H9 (cell line): ENCODE measurements around the gene DIAPH3. TPM values are rescaled to one million over a fixed set of nuclear protein-coding genes. Genes with fewer than 3 reads are reported as not detected.

ENCODE experiments used
- DNase-seq: peaks from one replicate; pipeline ENCODE4 v3.0.0-alpha.2; 2017
- H2AFZ ChIP-seq: one replicate; pipeline ENCODE4 v1.6.1; 2013; ENCODE audit warnings: mild to moderate bottlenecking, low read length, control low read depth, moderate library complexity
- H2AK5ac ChIP-seq: 2 replicates; pipeline ENCODE4 v1.6.1; 2013; ENCODE audit warnings: low read length, control low read depth, mixed read lengths; ENCODE audit not compliant: insufficient read length
- H2BK120ac ChIP-seq: one replicate; pipeline ENCODE4 v1.6.1; 2013; ENCODE audit warnings: low read depth, mild to moderate bottlenecking, low read length, control low read depth, inconsistent platforms; ENCODE audit not compliant: poor library complexity, severe bottlenecking
- H2BK12ac ChIP-seq: 2 replicates; pipeline ENCODE4 v1.6.1; 2013; ENCODE audit warnings: low read length, control low read depth, mixed read lengths, low read depth; ENCODE audit not compliant: insufficient read length
- H2BK15ac ChIP-seq: 2 replicates; pipeline ENCODE4 v1.6.1; 2013; ENCODE audit warnings: low read depth, low read length, control low read depth
- H2BK20ac ChIP-seq: one replicate; pipeline ENCODE4 v1.6.1; 2013; ENCODE audit warnings: low read depth, mild to moderate bottlenecking, low read length, control low read depth, inconsistent platforms; ENCODE audit not compliant: poor library complexity, severe bottlenecking
- H2BK5ac ChIP-seq: 2 replicates; pipeline ENCODE4 v1.6.1; 2013; ENCODE audit warnings: low read length, control low read depth, mixed read lengths; ENCODE audit not compliant: insufficient read length
- H3K14ac ChIP-seq: 2 replicates; pipeline ENCODE4 v1.6.1; 2013; ENCODE audit warnings: low read length, control low read depth; ENCODE audit not compliant: insufficient read depth
- H3K18ac ChIP-seq: 2 replicates; pipeline ENCODE4 v1.6.1; 2013; ENCODE audit warnings: low read depth, mild to moderate bottlenecking, mixed read lengths, low read length, control low read depth; ENCODE audit not compliant: insufficient read length
- H3K23ac ChIP-seq: 2 replicates; pipeline ENCODE4 v1.6.1; 2013; ENCODE audit warnings: low read length, control low read depth, mixed read lengths, low read depth; ENCODE audit not compliant: insufficient read length
- H3K23me2 ChIP-seq: 2 replicates; pipeline ENCODE4 v1.6.1; 2013; ENCODE audit warnings: low read depth, mild to moderate bottlenecking, mixed read lengths, low read length, control low read depth; ENCODE audit not compliant: insufficient read length, poor library complexity, severe bottlenecking
- H3K27ac ChIP-seq: 2 replicates; pipeline ENCODE4 v1.5.1; 2013; ENCODE audit warnings: low read length, control low read depth, mixed read lengths, low read depth; ENCODE audit not compliant: insufficient read length
- H3K27me3 ChIP-seq: 2 replicates; pipeline ENCODE4 v1.6.1; 2013; ENCODE audit warnings: low read length, control low read depth, inconsistent platforms; ENCODE audit not compliant: insufficient read depth
- H3K4ac ChIP-seq: 2 replicates; pipeline ENCODE4 v1.6.1; 2013; ENCODE audit warnings: low read depth, mild to moderate bottlenecking, control low read depth, inconsistent platforms, low read length, moderate library complexity
- H3K4me1 ChIP-seq: 2 replicates; pipeline ENCODE4 v1.6.1; 2013; ENCODE audit warnings: low read length, control low read depth, inconsistent platforms; ENCODE audit not compliant: insufficient read depth
- H3K4me2 ChIP-seq: 2 replicates; pipeline ENCODE4 v1.6.1; 2013; ENCODE audit warnings: low read length, control low read depth, mixed read lengths; ENCODE audit not compliant: insufficient read length, insufficient read depth
- H3K56ac ChIP-seq: 2 replicates; pipeline ENCODE4 v1.6.1; 2013; ENCODE audit warnings: low read depth, mild to moderate bottlenecking, mixed read lengths, low read length, control low read depth; ENCODE audit not compliant: insufficient read length
- H3K79me1 ChIP-seq: 2 replicates; pipeline ENCODE4 v1.6.1; 2013; ENCODE audit warnings: low read depth, mild to moderate bottlenecking, moderate library complexity, low read length, control low read depth, inconsistent platforms; ENCODE audit not compliant: insufficient read depth, poor library complexity, severe bottlenecking
- H3K79me2 ChIP-seq: 2 replicates; pipeline ENCODE4 v1.6.1; 2013; ENCODE audit warnings: low read length, control low read depth, inconsistent platforms; ENCODE audit not compliant: insufficient read depth
- H3K9ac ChIP-seq: 2 replicates; pipeline ENCODE4 v1.6.1; 2013; ENCODE audit warnings: low read length, control low read depth, mixed read lengths; ENCODE audit not compliant: insufficient read length; ENCODE audit errors: extremely low read depth
- H3K9me3 ChIP-seq: one replicate; pipeline ENCODE4 v1.6.1; 2013; ENCODE audit warnings: low read depth, low read length, inconsistent platforms; ENCODE audit not compliant: control insufficient read depth
- H3T11ph ChIP-seq: one replicate; pipeline ENCODE4 v1.6.1; 2013; ENCODE audit warnings: mild to moderate bottlenecking, low read length, control low read depth, inconsistent platforms
- H4K20me1 ChIP-seq: one replicate; pipeline ENCODE4 v1.6.1; 2013; ENCODE audit not compliant: control insufficient read depth, insufficient read length, insufficient read depth
- H4K5ac ChIP-seq: 2 replicates; pipeline ENCODE4 v1.6.1; 2013; ENCODE audit warnings: low read depth, mild to moderate bottlenecking, mixed read lengths, low read length, control low read depth; ENCODE audit not compliant: insufficient read length
- H4K8ac ChIP-seq: replicated peaks from 2 replicates; pipeline ENCODE4 v1.6.1; 2013; ENCODE audit warnings: low read length, control low read depth, mixed read lengths, low read depth; ENCODE audit not compliant: insufficient read length
- H4K91ac ChIP-seq: 2 replicates; pipeline ENCODE4 v1.6.1; 2013; ENCODE audit warnings: low read depth, mild to moderate bottlenecking, moderate library complexity, mixed read lengths, low read length, control low read depth; ENCODE audit not compliant: insufficient read length
- H3K27ac Mint-ChIP-seq, 3 experiments: 2 replicates in 2 of 3; 3 replicates in 1 of 3; pipeline ENCODE4 v1.8.0; 2020 to 2021; ENCODE audit warnings: mixed read lengths in 3 of 3, mild to moderate bottlenecking in 1 of 3, moderate library complexity in 1 of 3
- H3K27me3 Mint-ChIP-seq: 2 replicates; pipeline ENCODE4 v1.8.0; 2021; ENCODE audit warnings: low read depth, mild to moderate bottlenecking, moderate library complexity, mixed read lengths
- H3K36me3 Mint-ChIP-seq, 3 experiments: 2 replicates in 2 of 3; 3 replicates in 1 of 3; pipeline ENCODE4 v1.8.0; 2020 to 2021; ENCODE audit warnings: low read depth in 3 of 3, mixed read lengths in 3 of 3; ENCODE audit not compliant: insufficient read depth in 1 of 3
- H3K4me1 Mint-ChIP-seq, 2 experiments: 2 replicates each; pipeline ENCODE4 v1.8.0; 2020; ENCODE audit warnings: mixed read lengths in 2 of 2
- H3K4me3 Mint-ChIP-seq, 2 experiments: 2 replicates in 1 of 2; 3 replicates in 1 of 2; pipeline ENCODE4 v1.8.0; 2020 to 2021; ENCODE audit warnings: mild to moderate bottlenecking in 2 of 2, mixed read lengths in 2 of 2, moderate library complexity in 1 of 2
- H3K9me3 Mint-ChIP-seq, 2 experiments: 2 replicates in 1 of 2; 3 replicates in 1 of 2; pipeline ENCODE4 v1.8.0; 2020; ENCODE audit warnings: mild to moderate bottlenecking in 2 of 2, mixed read lengths in 2 of 2, moderate library complexity in 1 of 2
- WGBS: extraction: QIAGEN DNeasy Blood & Tissue Kit; methylation state at CpG from one replicate; pipeline ENCODE4 v1.1.7; 2013; ENCODE audit warnings: missing lambda C conversion rate, low lambda C conversion rate, mixed read lengths; ENCODE audit not compliant: insufficient read length; ENCODE audit errors: extremely low coverage; 5-methylcytosine and 5-hydroxymethylcytosine counted together
- total RNA-seq: library from RNA; stranded (reverse); gene quantifications from 2 replicates; pipeline ENCODE4 v1.2.1, GENCODE V29; 2021
- TF ChIP-seq, protein P1 (sequence below): fragments of 200-600 bp; sonication (generic); conservative IDR thresholded peaks from 3 replicates; pipeline ENCODE4 v1.8.0; 2021; ENCODE audit warnings: antibody characterized with exemption, mild to moderate bottlenecking

DIAPH3 gene
- total RNA-seq, 1 experiment from 2014 or later = 23.1 TPM

DNA sequence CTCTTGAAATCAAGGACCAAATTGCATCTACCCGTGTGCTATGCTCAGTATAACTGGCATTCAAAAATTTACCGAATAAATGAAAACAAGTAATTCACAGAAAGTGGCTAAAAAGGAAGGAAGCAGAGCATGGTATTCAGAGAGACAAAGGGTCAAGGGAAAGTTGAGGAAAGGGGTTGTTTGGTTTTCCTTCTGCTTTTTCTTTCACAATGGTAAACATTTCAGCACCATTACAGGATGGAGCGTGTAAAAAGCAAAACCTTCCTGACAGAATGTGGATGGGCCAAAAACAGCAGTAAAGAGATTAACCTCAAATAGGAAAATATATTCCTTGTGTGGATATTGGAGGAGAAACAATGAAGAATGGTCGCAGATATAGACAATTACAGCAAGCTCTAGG lies 14.8 kb downstream of the DIAPH3 start:
- peaks cover 13% of the 10 kb centered on the region for H3K79me1 ChIP-seq
- H3K27me3 Mint-ChIP-seq = no peaks in the 10 kb centered on the region
- no peak overlapping the region for H2BK12ac ChIP-seq
- no peak overlapping the region for H4K5ac ChIP-seq
- H3K14ac ChIP-seq = no peak overlapping the region
- no peak overlapping the region for H3K27ac ChIP-seq
- no peak overlapping the region for H3K4me3 Mint-ChIP-seq
- H3K79me2 ChIP-seq = peaks cover 14% of the 10 kb centered on the region; the same call in 1 of the 2 replicates
- H4K8ac ChIP-seq = no peak overlapping the region
- H3K27ac Mint-ChIP-seq = no peak overlapping the region
- no peak overlapping the region for H4K91ac ChIP-seq
- H3K9ac ChIP-seq = no peak overlapping the region
- H2AK5ac ChIP-seq = no peak overlapping the region
- no peak overlapping the region for H3K18ac ChIP-seq
- H4K20me1 ChIP-seq = no peaks in the 10 kb centered on the region
- no peak overlapping the region for H2AFZ ChIP-seq
- H3K9me3 ChIP-seq = no peaks in the 10 kb centered on the region
- H2BK120ac ChIP-seq = no peak overlapping the region
- no CpG with 5 or more reads among the region's 4 CpGs for WGBS
- H3K9me3 Mint-ChIP-seq = no peaks in the 10 kb centered on the region
- peaks cover 20 to 22% of the 10 kb centered on the region in 2 experiments for H3K4me1 Mint-ChIP-seq
- no peak overlapping the region for H2BK20ac ChIP-seq
- peaks cover 9% of the 10 kb centered on the region for H3K4me1 ChIP-seq
- H3K27me3 ChIP-seq = no peaks in the 10 kb centered on the region
- H3K4me2 ChIP-seq = no peak overlapping the region
- no peak for DNase-seq
- H3K23me2 ChIP-seq = no peaks in the 10 kb centered on the region
- TF ChIP-seq, protein P1, sequence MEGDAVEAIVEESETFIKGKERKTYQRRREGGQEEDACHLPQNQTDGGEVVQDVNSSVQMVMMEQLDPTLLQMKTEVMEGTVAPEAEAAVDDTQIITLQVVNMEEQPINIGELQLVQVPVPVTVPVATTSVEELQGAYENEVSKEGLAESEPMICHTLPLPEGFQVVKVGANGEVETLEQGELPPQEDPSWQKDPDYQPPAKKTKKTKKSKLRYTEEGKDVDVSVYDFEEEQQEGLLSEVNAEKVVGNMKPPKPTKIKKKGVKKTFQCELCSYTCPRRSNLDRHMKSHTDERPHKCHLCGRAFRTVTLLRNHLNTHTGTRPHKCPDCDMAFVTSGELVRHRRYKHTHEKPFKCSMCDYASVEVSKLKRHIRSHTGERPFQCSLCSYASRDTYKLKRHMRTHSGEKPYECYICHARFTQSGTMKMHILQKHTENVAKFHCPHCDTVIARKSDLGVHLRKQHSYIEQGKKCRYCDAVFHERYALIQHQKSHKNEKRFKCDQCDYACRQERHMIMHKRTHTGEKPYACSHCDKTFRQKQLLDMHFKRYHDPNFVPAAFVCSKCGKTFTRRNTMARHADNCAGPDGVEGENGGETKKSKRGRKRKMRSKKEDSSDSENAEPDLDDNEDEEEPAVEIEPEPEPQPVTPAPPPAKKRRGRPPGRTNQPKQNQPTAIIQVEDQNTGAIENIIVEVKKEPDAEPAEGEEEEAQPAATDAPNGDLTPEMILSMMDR = no peak
- no peak overlapping the region for H3K4ac ChIP-seq
- H3T11ph ChIP-seq = no peak overlapping the region
- H2BK5ac ChIP-seq = no peak overlapping the region
- no peak overlapping the region for H3K56ac ChIP-seq
- H3K23ac ChIP-seq = no peak overlapping the region
- no peaks in the 10 kb centered on the region for H3K36me3 Mint-ChIP-seq
- H2BK15ac ChIP-seq = no peak overlapping the region
